8988T (cell line): ENCODE measurements around the gene AHCYL1.

Experiments used
- DNase-seq: peaks from one replicate; pipeline ENCODE4 v3.0.0; 2011

The AHCYL1 gene

GRCh38 chr1:109977225-109977624 lies 7.3 kb upstream of the AHCYL1 start:
- DNase-seq: no peak

- no peak for DNase-seq
These were observed 6.7 kb upstream of the AHCYL1 start for GRCh38 chr1:109977657-109978378.

- DNase-seq: no peak
These were observed 5.6 kb upstream of the AHCYL1 start for GRCh38 chr1:109978761-109979488.

- DNase-seq: no peak
These were observed 5.0 kb upstream of the AHCYL1 start for GRCh38 chr1:109979489-109980091.

GRCh38 chr1:109980324-109981003 lies 4.1 kb upstream of the AHCYL1 start:
- peak; percentile 57 for DNase-seq

- no peak for DNase-seq
These were observed 3.6 kb upstream of the AHCYL1 start for GRCh38 chr1:109981004-109981335.

- no peak for DNase-seq
These were observed 980 bp upstream of the AHCYL1 start for GRCh38 chr1:109983380-109984189.

GRCh38 chr1:109984190-109984455 lies 442 bp upstream of the AHCYL1 start:
- no peak for DNase-seq

GRCh38 chr1:109985247-109986053 lies 885 bp downstream of the AHCYL1 start:
- DNase-seq: no peak

- DNase-seq: no peak
These were observed 1.5 kb downstream of the AHCYL1 start for GRCh38 chr1:109986054-109986444.

GRCh38 chr1:109988349-109988914 lies 3.9 kb downstream of the AHCYL1 start:
- DNase-seq: no peak

GRCh38 chr1:109989506-109990301 lies 5.1 kb downstream of the AHCYL1 start:
- DNase-seq: no peak

GRCh38 chr1:109990302-109990653 lies 5.7 kb downstream of the AHCYL1 start:
- DNase-seq: no peak

GRCh38 chr1:109991400-109991925 lies 6.9 kb downstream of the AHCYL1 start:
- no peak for DNase-seq

- no peak for DNase-seq
These were observed 9.3 kb downstream of the AHCYL1 start for GRCh38 chr1:109993885-109994284.

- DNase-seq: no peak
These were observed 10.1 kb downstream of the AHCYL1 start for GRCh38 chr1:109994654-109995053.

- no peak for DNase-seq
These were observed 11.0 kb downstream of the AHCYL1 start for GRCh38 chr1:109995536-109995935.

GRCh38 chr1:109996476-109996875 lies 11.9 kb downstream of the AHCYL1 start:
- DNase-seq: no peak

GRCh38 chr1:109997204-109997866 lies 12.8 kb downstream of the AHCYL1 start:
- no peak for DNase-seq

GRCh38 chr1:109997867-109998229 lies 13.3 kb downstream of the AHCYL1 start:
- DNase-seq: no peak
